ENCODE measurements around the gene DUSP2.

DNA sequence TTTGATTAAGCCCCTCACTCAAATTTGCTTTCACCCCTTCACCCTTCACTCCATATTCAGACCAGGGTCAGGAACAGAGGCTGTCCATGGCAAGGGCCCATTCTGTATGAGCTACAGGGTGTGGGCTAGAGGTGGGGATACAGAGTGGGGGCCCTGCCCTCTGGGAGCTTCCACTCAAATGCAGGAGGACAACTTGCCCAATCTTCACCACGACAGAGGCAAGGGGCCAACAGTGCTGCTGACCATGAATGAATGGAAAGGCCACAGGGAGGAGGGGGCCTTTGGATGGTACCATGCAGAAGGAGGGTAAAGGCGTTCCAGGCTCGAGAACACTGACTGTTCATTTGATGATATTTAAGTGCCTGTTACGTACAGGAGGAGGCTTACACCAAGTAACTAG is 51.7 kb downstream of the DUSP2 start:
- TF ChIP-seq POLR2A (IDR thresholded peaks at IDR 0.05) (no peak), CTCF (IDR thresholded peaks at IDR 0.05) (no peak)
